ENCODE results near the gene DSTN. TPM values are rescaled to one million over a fixed set of nuclear protein-coding genes. Genes with fewer than 3 reads are reported as not detected.
A peak's percentile ranks its signal among the peaks of the same experiment; 100 is the strongest.

DSTN gene
- total RNA-seq, 1 donor from 2014 or later, result 91.9 TPM

- Mint-ChIP-seq H3K4me1 (peaks cover 3% of the 10 kb centered on the region), H3K9me3 (no peaks in the 10 kb centered on the region), H3K27ac (ENCODE audit: unreplicated experiment) (no peak overlapping the region), H3K36me3 (ENCODE audit: low read depth) (peaks cover 3% of the 10 kb centered on the region), H3K4me3 (no peak overlapping the region), H3K27me3 (ENCODE audit: low read depth) (no peaks in the 10 kb centered on the region)
- TF ChIP-seq CTCF (conservative IDR thresholded peaks at IDR 0.05), result no peak
- no peak for DNase-seq (ENCODE audit: low read depth, low spot score)
Observed at GRCh38 chr20:17629678-17630089, 59.8 kb downstream of the DSTN start.

GRCh38 chr20:17630151-17630805, 60.4 kb downstream of the DSTN start:
- no peak for DNase-seq (ENCODE audit: low read depth, low spot score)
- Mint-ChIP-seq H3K4me3 (no peak overlapping the region), H3K27me3 (ENCODE audit: low read depth) (no peaks in the 10 kb centered on the region), H3K9me3 (no peaks in the 10 kb centered on the region), H3K27ac (ENCODE audit: unreplicated experiment) (peak overlapping the region; percentile 19), H3K4me1 (peaks cover 3% of the 10 kb centered on the region), H3K36me3 (ENCODE audit: low read depth) (peaks cover 3% of the 10 kb centered on the region)
- no peak for TF ChIP-seq CTCF (conservative IDR thresholded peaks at IDR 0.05)

- Mint-ChIP-seq H3K36me3 (ENCODE audit: low read depth) (peaks cover 3% of the 10 kb centered on the region), H3K4me3 (no peak overlapping the region), H3K27ac (ENCODE audit: unreplicated experiment) (peak overlapping the region; percentile 43), H3K27me3 (ENCODE audit: low read depth) (no peaks in the 10 kb centered on the region), H3K9me3 (no peaks in the 10 kb centered on the region), H3K4me1 (peaks cover 7% of the 10 kb centered on the region)
- no peak for DNase-seq (ENCODE audit: low read depth, low spot score)
- TF ChIP-seq CTCF (conservative IDR thresholded peaks at IDR 0.05), result no peak
Observed at GRCh38 chr20:17630806-17631195, 60.9 kb downstream of the DSTN start.

GRCh38 chr20:17631576-17632319, 61.9 kb downstream of the DSTN start:
- no peaks in the 10 kb centered on the region for H3K9me3 Mint-ChIP-seq
- H3K36me3 Mint-ChIP-seq (ENCODE audit: low read depth), result no peaks in the 10 kb centered on the region
- H3K4me1 Mint-ChIP-seq, result peaks cover 17% of the 10 kb centered on the region
- DNase-seq (ENCODE audit: low read depth, low spot score), result no peak
- no peak for TF ChIP-seq CTCF (conservative IDR thresholded peaks at IDR 0.05)
- no peak overlapping the region for H3K4me3 Mint-ChIP-seq
- no peaks in the 10 kb centered on the region for H3K27me3 Mint-ChIP-seq (ENCODE audit: low read depth)
- H3K27ac Mint-ChIP-seq (ENCODE audit: unreplicated experiment), result no peak overlapping the region

- H3K36me3 Mint-ChIP-seq (ENCODE audit: low read depth), result no peaks in the 10 kb centered on the region
- H3K27me3 Mint-ChIP-seq (ENCODE audit: low read depth), result no peaks in the 10 kb centered on the region
- H3K4me3 Mint-ChIP-seq, result no peak overlapping the region
- no peak for DNase-seq (ENCODE audit: low read depth, low spot score)
- H3K9me3 Mint-ChIP-seq, result no peaks in the 10 kb centered on the region
- H3K27ac Mint-ChIP-seq (ENCODE audit: unreplicated experiment), result no peak overlapping the region
- peaks cover 19% of the 10 kb centered on the region for H3K4me1 Mint-ChIP-seq
- no peak for TF ChIP-seq CTCF (conservative IDR thresholded peaks at IDR 0.05)
Observed at GRCh38 chr20:17633221-17633849, 63.5 kb downstream of the DSTN start.
